ENCODE results near the gene AMH. TPM values are rescaled to one million over a fixed set of nuclear protein-coding genes. Genes with fewer than 3 reads are reported as not detected.
A peak's percentile ranks its signal among the peaks of the same experiment; 100 is the strongest.

The AMH gene
- total and polyA plus RNA-seq, 2 donors (not counting 1 experiment from before 2014, with no cell fraction given), result 0.03 to 0.33 TPM

DNA sequence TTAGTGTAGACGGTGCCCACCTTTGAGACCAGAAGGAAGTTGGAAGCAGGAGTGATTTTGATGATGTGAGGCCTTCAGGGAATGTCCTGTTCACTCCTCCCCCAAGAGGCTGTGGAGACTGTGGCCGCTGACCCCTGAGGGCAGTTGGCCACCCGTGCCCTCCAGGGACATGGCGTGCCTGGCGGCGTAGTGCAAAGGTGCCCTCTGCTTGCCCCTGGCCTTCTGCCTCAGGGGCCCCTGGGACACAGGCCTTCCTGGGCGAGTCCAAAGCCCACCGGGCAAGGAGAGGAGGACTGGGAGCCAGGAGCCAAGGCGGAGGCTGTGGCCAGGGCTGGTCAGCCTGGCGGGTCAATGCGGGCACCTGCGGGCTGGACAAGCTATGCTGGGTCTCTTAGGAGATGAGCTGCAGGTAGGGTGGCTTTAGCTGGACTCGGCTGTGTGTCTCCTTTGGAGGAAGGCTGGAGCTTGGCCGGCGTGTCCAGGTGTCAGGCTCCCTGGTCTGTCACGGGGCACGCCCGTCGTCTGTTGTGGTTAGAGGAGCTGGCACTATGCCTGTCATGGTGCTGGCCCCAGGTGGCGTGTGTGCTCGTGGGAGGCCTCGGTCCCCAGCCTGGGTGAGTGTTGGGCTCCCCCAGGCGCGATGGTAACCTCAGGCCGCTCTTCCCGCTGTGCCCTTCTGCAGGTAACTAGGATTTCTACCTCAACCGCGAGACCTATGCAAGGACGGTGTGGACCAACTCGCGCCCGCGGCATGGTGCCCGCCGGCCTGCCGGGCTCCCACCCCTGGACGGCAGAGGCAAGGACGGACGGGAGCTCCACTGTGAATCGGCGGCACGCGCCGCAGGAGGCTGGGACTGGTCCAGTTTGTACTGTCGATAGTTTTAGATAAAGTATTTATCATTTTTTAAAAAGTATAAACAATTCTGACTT is 19.8 kb upstream of the AMH start:
- Histone ChIP-seq H3K36me3 (ENCODE audit: control insufficient read depth, insufficient read depth, low read length) (peaks cover 54% of the 10 kb centered on the region), H3K4me1 (ENCODE audit: control insufficient read depth, extremely low read depth, insufficient read depth, low read length) (no peaks in the 10 kb centered on the region)
- no peak for DNase-seq (ENCODE audit: low read depth in 2 of 2)

GRCh38 chr19:2230033-2230531 is 19.0 kb upstream of the AMH start:
- Histone ChIP-seq H3K79me2 (ENCODE audit: control insufficient read depth, insufficient read depth, low read length) (peaks cover 31% of the 10 kb centered on the region), H3K27me3 (ENCODE audit: control insufficient read depth, insufficient read depth, low read length) (no peaks in the 10 kb centered on the region), H4K20me1 (ENCODE audit: control insufficient read depth, extremely low read depth, insufficient read depth, low read length) (no peaks in the 10 kb centered on the region), H3K9ac (ENCODE audit: insufficient read depth, low read length) (no peak overlapping the region), H2AFZ (ENCODE audit: low read length) (no peak overlapping the region), H3K4me1 (ENCODE audit: control insufficient read depth, extremely low read depth, insufficient read depth, low read length) (no peaks in the 10 kb centered on the region), H3K4me2 (ENCODE audit: extremely low read depth, insufficient read depth, low read length) (no peak overlapping the region), H3K27ac (ENCODE audit: insufficient read depth, low read length) (no peak overlapping the region), H3K9me3 (ENCODE audit: control insufficient read depth, insufficient read depth, low read depth, low read length) (no peaks in the 10 kb centered on the region), H3K36me3 (ENCODE audit: control insufficient read depth, insufficient read depth, low read length) (peaks cover 51% of the 10 kb centered on the region), H3K4me3 (replicated peaks in 1 of 4; ENCODE audit: control extremely low read depth in 1 of 4, insufficient read depth in 1 of 4, low read depth in 3 of 4, low read length in 4 of 4) (no peak overlapping the region)
- no peak for DNase-seq (ENCODE audit: low read depth in 2 of 2)
- TF ChIP-seq, protein P1, sequence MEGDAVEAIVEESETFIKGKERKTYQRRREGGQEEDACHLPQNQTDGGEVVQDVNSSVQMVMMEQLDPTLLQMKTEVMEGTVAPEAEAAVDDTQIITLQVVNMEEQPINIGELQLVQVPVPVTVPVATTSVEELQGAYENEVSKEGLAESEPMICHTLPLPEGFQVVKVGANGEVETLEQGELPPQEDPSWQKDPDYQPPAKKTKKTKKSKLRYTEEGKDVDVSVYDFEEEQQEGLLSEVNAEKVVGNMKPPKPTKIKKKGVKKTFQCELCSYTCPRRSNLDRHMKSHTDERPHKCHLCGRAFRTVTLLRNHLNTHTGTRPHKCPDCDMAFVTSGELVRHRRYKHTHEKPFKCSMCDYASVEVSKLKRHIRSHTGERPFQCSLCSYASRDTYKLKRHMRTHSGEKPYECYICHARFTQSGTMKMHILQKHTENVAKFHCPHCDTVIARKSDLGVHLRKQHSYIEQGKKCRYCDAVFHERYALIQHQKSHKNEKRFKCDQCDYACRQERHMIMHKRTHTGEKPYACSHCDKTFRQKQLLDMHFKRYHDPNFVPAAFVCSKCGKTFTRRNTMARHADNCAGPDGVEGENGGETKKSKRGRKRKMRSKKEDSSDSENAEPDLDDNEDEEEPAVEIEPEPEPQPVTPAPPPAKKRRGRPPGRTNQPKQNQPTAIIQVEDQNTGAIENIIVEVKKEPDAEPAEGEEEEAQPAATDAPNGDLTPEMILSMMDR (conservative IDR thresholded peaks at IDR 0.05 in 1 of 2, IDR thresholded peaks at IDR 0.05 in 1 of 2; ENCODE audit: low read depth in 1 of 2, low read length in 2 of 2), result no peak
- TF ChIP-seq EZH2 (IDR thresholded peaks at IDR 0.05; ENCODE audit: low read length, missing control alignments), result no peak

More for the DNA sequence above, 19.8 kb upstream of the AMH start:
- H3K9me3 ChIP-seq (ENCODE audit: control insufficient read depth, insufficient read depth, low read depth, low read length), result no peaks in the 10 kb centered on the region
- no peaks in the 10 kb centered on the region for H4K20me1 ChIP-seq (ENCODE audit: control insufficient read depth, extremely low read depth, insufficient read depth, low read length)
- no peak overlapping the region for H3K27ac ChIP-seq (ENCODE audit: insufficient read depth, low read length)
- peaks cover 24% of the 10 kb centered on the region for H3K79me2 ChIP-seq (ENCODE audit: control insufficient read depth, insufficient read depth, low read length)
- H3K4me2 ChIP-seq (ENCODE audit: extremely low read depth, insufficient read depth, low read length), result no peak overlapping the region
- H3K27me3 ChIP-seq (ENCODE audit: control insufficient read depth, insufficient read depth, low read length), result no peaks in the 10 kb centered on the region
- no peak overlapping the region for H3K9ac ChIP-seq (ENCODE audit: insufficient read depth, low read length)
- H3K4me3 ChIP-seq (replicated peaks in 1 of 4; ENCODE audit: control extremely low read depth in 1 of 4, insufficient read depth in 1 of 4, low read depth in 3 of 4, low read length in 4 of 4), result no peak overlapping the region
- TF ChIP-seq, protein P1 (conservative IDR thresholded peaks at IDR 0.05 in 1 of 2, IDR thresholded peaks at IDR 0.05 in 1 of 2; ENCODE audit: low read depth in 1 of 2, low read length in 2 of 2), result no peak
- TF ChIP-seq EZH2 (IDR thresholded peaks at IDR 0.05; ENCODE audit: low read length, missing control alignments), result no peak
- H2AFZ ChIP-seq (ENCODE audit: low read length), result no peak overlapping the region

DNA sequence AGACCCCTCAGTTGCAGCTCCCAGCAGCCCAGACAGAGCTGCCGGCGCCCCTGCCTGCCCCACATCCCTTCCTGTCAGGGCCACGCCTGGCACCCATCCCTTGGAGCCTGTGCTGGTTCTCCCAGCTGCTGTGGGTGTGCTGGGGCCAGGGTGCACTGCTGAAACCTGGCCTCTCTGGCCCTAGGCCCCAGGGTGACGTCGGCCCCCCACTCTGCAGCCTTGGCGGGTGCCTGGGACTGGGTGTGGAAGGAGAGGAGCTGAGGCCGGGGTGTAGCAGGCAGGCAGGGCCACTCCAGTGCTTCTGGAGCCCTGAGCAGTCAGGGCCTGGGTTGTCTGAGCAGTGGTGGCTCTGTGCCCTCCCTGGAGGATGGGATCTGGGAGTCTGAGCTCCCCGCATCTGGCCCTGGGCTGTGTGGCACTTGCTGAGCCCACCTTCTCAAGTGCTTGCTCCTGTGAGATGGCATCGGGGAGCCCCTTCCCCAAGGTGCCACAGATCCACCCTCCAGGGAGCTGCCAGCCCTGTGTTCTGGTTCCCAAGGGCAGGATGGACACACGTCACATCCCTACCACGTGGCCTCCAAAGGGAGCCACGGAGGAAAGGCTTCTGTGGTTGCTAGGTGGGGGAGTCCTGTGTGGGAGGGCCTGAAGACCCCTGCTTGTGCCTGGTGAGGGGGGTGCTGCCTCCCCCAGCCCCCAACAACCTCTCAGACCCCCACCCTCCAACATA is 18.2 kb upstream of the AMH start:
- H3K4me2 ChIP-seq (ENCODE audit: extremely low read depth, insufficient read depth, low read length), result no peak overlapping the region
- no peak overlapping the region for H2AFZ ChIP-seq (ENCODE audit: low read length)
- DNase-seq (ENCODE audit: low read depth in 2 of 2), result peak in 1 of 2 donors; percentile 51
- H3K4me3 ChIP-seq (replicated peaks in 1 of 4; ENCODE audit: control extremely low read depth in 1 of 4, insufficient read depth in 1 of 4, low read depth in 3 of 4, low read length in 4 of 4), result no peak overlapping the region
- no peaks in the 10 kb centered on the region for H3K27me3 ChIP-seq (ENCODE audit: control insufficient read depth, insufficient read depth, low read length)
- H3K36me3 ChIP-seq (ENCODE audit: control insufficient read depth, insufficient read depth, low read length), result peaks cover 42% of the 10 kb centered on the region
- no peak overlapping the region for H3K27ac ChIP-seq (ENCODE audit: insufficient read depth, low read length)
- no peaks in the 10 kb centered on the region for H4K20me1 ChIP-seq (ENCODE audit: control insufficient read depth, extremely low read depth, insufficient read depth, low read length)
- no peak overlapping the region for H3K9ac ChIP-seq (ENCODE audit: insufficient read depth, low read length)
- H3K79me2 ChIP-seq (ENCODE audit: control insufficient read depth, insufficient read depth, low read length), result peaks cover 39% of the 10 kb centered on the region
- TF ChIP-seq, protein P1 (conservative IDR thresholded peaks at IDR 0.05 in 1 of 2, IDR thresholded peaks at IDR 0.05 in 1 of 2; ENCODE audit: low read depth in 1 of 2, low read length in 2 of 2), result no peak
- TF ChIP-seq EZH2 (IDR thresholded peaks at IDR 0.05; ENCODE audit: low read length, missing control alignments), result no peak
- no peaks in the 10 kb centered on the region for H3K9me3 ChIP-seq (ENCODE audit: control insufficient read depth, insufficient read depth, low read depth, low read length)
- H3K4me1 ChIP-seq (ENCODE audit: control insufficient read depth, extremely low read depth, insufficient read depth, low read length), result no peaks in the 10 kb centered on the region

All from fibroblast of lung (primary cell).